GM12891 (cell line): ENCODE data around the gene XCR1.

Experiments used
- SPI1 ChIP-seq: IDR thresholded peaks from 2 replicates; pipeline ENCODE4 v1.6.1; 2011; ENCODE audit warnings: low read depth, low read length, control low read depth
- TAF1 ChIP-seq: IDR thresholded peaks from 2 replicates; pipeline ENCODE4 v1.6.1; 2011; ENCODE audit warnings: low read depth, low read length, control low read depth

DNA sequence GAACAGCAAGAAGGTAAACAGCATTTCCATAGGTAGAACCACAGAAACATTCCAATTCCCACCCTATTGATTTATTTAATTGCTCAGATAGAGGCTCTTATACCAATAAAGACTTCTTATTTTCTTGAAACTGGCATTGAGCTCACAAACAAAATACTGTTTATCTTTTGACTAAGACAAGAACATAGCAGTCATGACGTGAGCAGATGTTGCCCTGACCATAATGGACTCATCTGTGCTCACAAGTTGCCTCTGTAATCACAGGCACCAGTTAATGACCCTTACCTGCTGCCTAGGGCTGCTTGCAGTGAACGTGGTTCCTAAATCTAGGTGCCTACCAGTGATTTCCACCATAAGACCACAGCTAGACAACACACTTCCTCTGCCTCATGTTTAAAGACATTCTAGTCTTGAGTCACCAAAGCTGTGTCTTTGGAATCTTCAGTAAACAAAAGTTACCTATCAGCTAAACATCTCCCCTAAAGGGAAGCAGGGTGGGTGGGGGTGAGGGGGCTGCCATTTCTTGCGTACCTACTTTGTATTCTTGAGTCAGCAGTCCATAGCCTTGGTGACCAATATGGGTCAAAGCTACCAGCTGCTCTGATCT, 33.8 kb downstream of the XCR1 start:
- TF ChIP-seq TAF1 (no peak), SPI1 (peak; percentile 78)
